Hepatocyte (in vitro differentiated cells): ENCODE data around the gene ZNF148. TPM values are rescaled to one million over a fixed set of nuclear protein-coding genes. Genes with fewer than 3 reads are reported as not detected.
A peak's percentile ranks its signal among the peaks of the same experiment; 100 is the strongest.

ENCODE experiments used
- DNase-seq: peaks from one replicate; pipeline ENCODE4 v3.0.0-alpha.2; 2016; ENCODE audit warnings: low spot score
- H2AFZ ChIP-seq: fragments of 200-600 bp; sonication (generic); 2 replicates; pipeline ENCODE4 v1.6.0; 2016; ENCODE audit warnings: antibody characterized with exemption, mild to moderate bottlenecking
- H3K27ac ChIP-seq: fragments of 200-600 bp; sonication (generic); 2 replicates; pipeline ENCODE4 v1.5.1; 2016; ENCODE audit warnings: mild to moderate bottlenecking
- H3K27me3 ChIP-seq: fragments of 200-600 bp; sonication (generic); 2 replicates; pipeline ENCODE4 v1.6.1; 2016
- H3K36me3 ChIP-seq: fragments of 200-600 bp; sonication (generic); replicated peaks from 2 replicates; pipeline ENCODE4 v1.5.1; 2016; ENCODE audit warnings: low read depth; ENCODE audit not compliant: insufficient read depth
- H3K4me1 ChIP-seq: fragments of 200-600 bp; sonication (generic); 2 replicates; pipeline ENCODE4 v1.5.1; 2016; ENCODE audit warnings: mild to moderate bottlenecking, moderate library complexity; ENCODE audit not compliant: insufficient read depth
- H3K4me2 ChIP-seq: fragments of 200-600 bp; sonication (generic); 2 replicates; pipeline ENCODE4 v1.6.0; 2016
- H3K4me3 ChIP-seq: fragments of 200-600 bp; sonication (generic); 2 replicates; pipeline ENCODE4 v1.5.1; 2016; ENCODE audit warnings: mild to moderate bottlenecking
- H3K79me2 ChIP-seq: fragments of 200-600 bp; sonication (generic); 2 replicates; pipeline ENCODE4 v1.6.0; 2017; ENCODE audit warnings: mild to moderate bottlenecking
- H3K9me2 ChIP-seq: fragments of 200-600 bp; sonication (generic); replicated peaks from 2 replicates; pipeline ENCODE4 v1.6.0; 2017; ENCODE audit warnings: mild to moderate bottlenecking; ENCODE audit not compliant: insufficient read depth
- H3K9me3 ChIP-seq: fragments of 200-600 bp; sonication (generic); 2 replicates; pipeline ENCODE4 v1.5.1; 2016; ENCODE audit warnings: low read depth, mild to moderate bottlenecking
- H4K20me1 ChIP-seq: fragments of 200-600 bp; sonication (generic); 2 replicates; pipeline ENCODE4 v1.6.0; 2016; ENCODE audit warnings: mild to moderate bottlenecking; ENCODE audit not compliant: insufficient read depth, poor library complexity, severe bottlenecking
- EZH2 ChIP-seq: fragments of 200-600 bp; sonication (generic); IDR thresholded peaks from 2 replicates; pipeline ENCODE4 v1.6.1; 2016; ENCODE audit warnings: antibody characterized with exemption, mild to moderate bottlenecking, borderline replicate concordance
- EZH2phosphoT487 ChIP-seq: fragments of 200-600 bp; sonication (generic); IDR thresholded peaks from one replicate; pipeline ENCODE4 v1.6.1; 2018; ENCODE audit warnings: antibody characterized with exemption, mild to moderate bottlenecking, low read depth, moderate library complexity; ENCODE audit not compliant: unreplicated experiment, severe bottlenecking
- WGBS: methylation state at CpG from one replicate; pipeline ENCODE4 v1.1.6; 2016; ENCODE audit warnings: low lambda C conversion rate; ENCODE audit errors: missing lambda C conversion rate; 5-methylcytosine and 5-hydroxymethylcytosine counted together
- polyA plus RNA-seq: library from polyadenylated mRNA; unstranded; fragments of >200 nt; fragmentation: Nextera tagmentation; extraction: Ambion mirVana; gene quantifications from 2 replicates; pipeline ENCODE4 v1.2.1, GENCODE V29; 2016
- total RNA-seq: library from RNA; depleted of rRNA; stranded (reverse); fragments of >200 nt; gene quantifications from 2 replicates; pipeline ENCODE4 v1.2.3, GENCODE V29; 2014
- TF ChIP-seq, protein P1 (sequence below): fragments of 200-600 bp; sonication (generic); IDR thresholded peaks from 2 replicates; pipeline ENCODE4 v1.5.1; 2016; ENCODE audit warnings: antibody characterized with exemption, mild to moderate bottlenecking; ENCODE audit not compliant: poor library complexity

ZNF148 gene
- total and polyA plus RNA-seq, 2 experiments from 2014 or later: 23.2 to 30.3 TPM

- Histone ChIP-seq H3K9me3 (no peaks in the 10 kb centered on the region), H3K27me3 (no peaks in the 10 kb centered on the region)
- TF ChIP-seq EZH2phosphoT487 (no peak), EZH2 (no peak)
- TF ChIP-seq, protein P1, sequence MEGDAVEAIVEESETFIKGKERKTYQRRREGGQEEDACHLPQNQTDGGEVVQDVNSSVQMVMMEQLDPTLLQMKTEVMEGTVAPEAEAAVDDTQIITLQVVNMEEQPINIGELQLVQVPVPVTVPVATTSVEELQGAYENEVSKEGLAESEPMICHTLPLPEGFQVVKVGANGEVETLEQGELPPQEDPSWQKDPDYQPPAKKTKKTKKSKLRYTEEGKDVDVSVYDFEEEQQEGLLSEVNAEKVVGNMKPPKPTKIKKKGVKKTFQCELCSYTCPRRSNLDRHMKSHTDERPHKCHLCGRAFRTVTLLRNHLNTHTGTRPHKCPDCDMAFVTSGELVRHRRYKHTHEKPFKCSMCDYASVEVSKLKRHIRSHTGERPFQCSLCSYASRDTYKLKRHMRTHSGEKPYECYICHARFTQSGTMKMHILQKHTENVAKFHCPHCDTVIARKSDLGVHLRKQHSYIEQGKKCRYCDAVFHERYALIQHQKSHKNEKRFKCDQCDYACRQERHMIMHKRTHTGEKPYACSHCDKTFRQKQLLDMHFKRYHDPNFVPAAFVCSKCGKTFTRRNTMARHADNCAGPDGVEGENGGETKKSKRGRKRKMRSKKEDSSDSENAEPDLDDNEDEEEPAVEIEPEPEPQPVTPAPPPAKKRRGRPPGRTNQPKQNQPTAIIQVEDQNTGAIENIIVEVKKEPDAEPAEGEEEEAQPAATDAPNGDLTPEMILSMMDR: no peak
Observed at GRCh38 chr3:125381314-125381713, 6.2 kb upstream of the ZNF148 start.

DNA sequence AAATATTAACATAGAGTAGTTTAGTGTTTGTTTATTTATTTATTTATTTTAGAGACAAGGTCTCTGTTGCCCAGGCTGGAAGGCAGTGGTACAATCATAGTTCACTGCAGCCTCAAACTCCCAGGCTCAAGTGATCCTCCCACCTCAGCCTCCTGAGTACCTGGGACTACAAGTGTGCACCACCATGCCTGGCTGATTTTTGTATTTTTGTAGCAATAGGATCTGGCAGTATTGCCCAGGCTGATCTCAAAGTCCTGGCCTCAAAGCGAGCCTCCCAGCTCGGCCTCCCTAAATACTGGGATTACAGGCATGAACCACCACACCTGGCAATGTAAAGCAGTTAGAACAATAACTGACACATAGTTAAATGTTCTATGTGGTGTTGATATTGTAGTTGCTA is 4.4 kb upstream of the ZNF148 start:
- 92% methylated on average over 2 of the region's 2 CpGs for WGBS
- Histone ChIP-seq H3K27me3 (no peaks in the 10 kb centered on the region), H3K36me3 (no peaks in the 10 kb centered on the region), H3K79me2 (peaks cover 9% of the 10 kb centered on the region), H3K27ac (no peak overlapping the region), H4K20me1 (no peaks in the 10 kb centered on the region), H3K4me3 (no peak overlapping the region), H3K9me2 (no peaks in the 10 kb centered on the region), H3K4me2 (no peak overlapping the region), H3K9me3 (no peaks in the 10 kb centered on the region), H2AFZ (no peak overlapping the region), H3K4me1 (peaks cover 17% of the 10 kb centered on the region)
- DNase-seq: no peak
- TF ChIP-seq EZH2phosphoT487: no peak
- no peak for TF ChIP-seq EZH2
- TF ChIP-seq, protein P1: no peak

More at GRCh38 chr3:125381314-125381713, 6.2 kb upstream of the ZNF148 start:
- Histone ChIP-seq H3K79me2 (peaks cover under 1% of the 10 kb centered on the region), H3K9me2 (no peaks in the 10 kb centered on the region), H3K4me3 (no peak overlapping the region), H4K20me1 (no peaks in the 10 kb centered on the region), H3K4me1 (peaks cover 12% of the 10 kb centered on the region), H3K4me2 (no peak overlapping the region), H2AFZ (no peak overlapping the region), H3K27ac (no peak overlapping the region), H3K36me3 (no peaks in the 10 kb centered on the region)
- 77% methylated on average over 2 of the region's 2 CpGs for WGBS
- DNase-seq: no peak

DNA sequence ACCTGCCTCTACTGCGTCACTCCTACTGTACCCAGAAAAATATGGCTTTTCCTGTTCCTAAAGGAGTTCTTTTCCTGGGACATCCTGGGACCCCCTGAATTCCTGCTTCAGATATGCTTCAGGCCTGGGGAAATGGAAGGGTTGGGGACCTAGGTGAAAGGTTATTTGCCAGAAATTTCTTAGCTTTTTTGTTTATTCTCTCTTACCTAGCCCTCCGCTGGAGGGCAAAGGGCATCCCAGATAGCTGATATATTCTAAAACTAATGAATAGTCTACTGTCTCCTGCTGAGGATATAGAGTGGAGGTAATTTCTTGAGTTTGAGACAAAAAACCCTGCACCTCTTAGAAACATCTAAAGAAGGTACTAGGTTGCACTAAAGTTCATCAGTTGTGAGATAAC is 3.6 kb upstream of the ZNF148 start:
- TF ChIP-seq, protein P1: no peak
- TF ChIP-seq EZH2 (no peak), EZH2phosphoT487 (no peak)
- 77% methylated on average over 2 of the region's 2 CpGs for WGBS
- DNase-seq: no peak

More for the DNA sequence above, 3.6 kb upstream of the ZNF148 start:
- Histone ChIP-seq H3K36me3 (no peaks in the 10 kb centered on the region), H3K27ac (peak overlapping the region; percentile 6), H3K4me1 (peaks cover 20% of the 10 kb centered on the region), H3K4me2 (no peak overlapping the region), H3K79me2 (peaks cover 17% of the 10 kb centered on the region), H3K9me3 (no peaks in the 10 kb centered on the region), H3K9me2 (no peaks in the 10 kb centered on the region), H3K27me3 (no peaks in the 10 kb centered on the region), H2AFZ (no peak overlapping the region), H4K20me1 (no peaks in the 10 kb centered on the region), H3K4me3 (no peak overlapping the region)
